ENCODE data around the gene ACP4. TPM values are rescaled to one million over a fixed set of nuclear protein-coding genes. Genes with fewer than 3 reads are reported as not detected.

ACP4 gene
- total and polyA plus RNA-seq, 2 of the 13 experiments (the other 11 are each of a cell fraction or from before 2014, with no cell fraction given): 0.08 TPM; not detected in 1

DNA sequence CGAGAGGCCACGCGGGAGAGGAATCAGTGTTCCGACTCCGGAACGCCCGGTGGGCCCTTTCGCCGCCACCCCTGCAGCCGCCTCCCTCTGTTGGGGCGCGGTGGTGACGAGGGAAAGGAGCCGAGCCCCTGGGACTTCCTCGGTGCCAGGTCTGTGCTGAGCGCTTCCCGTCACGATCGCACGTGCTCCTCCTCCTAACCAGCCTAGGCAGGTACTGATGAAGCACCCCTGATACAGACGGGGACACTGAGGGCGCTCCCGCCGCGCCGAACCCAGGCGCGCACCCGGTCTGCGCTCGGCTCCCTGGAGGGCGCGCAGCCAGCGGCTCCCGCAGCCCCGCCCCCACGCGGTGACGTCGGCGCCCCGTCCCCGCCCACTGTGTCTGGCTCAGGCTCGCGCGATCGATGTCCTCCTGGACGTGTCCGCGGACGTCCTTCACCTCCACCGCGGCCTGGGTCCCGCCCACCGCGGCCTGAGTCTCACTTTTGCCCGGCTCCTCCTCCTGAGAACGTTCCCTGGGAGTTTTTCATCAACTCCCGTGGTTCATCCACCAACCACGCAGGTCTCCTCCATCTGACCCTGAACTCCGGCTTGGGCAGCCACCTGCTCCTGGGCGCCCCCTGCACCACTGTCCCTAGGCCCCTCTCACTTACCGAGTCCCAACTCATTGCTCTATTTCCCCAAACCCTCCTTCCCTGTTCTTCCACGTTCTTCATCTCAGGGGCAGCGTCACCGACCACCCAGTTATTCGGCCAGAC lies 45.7 kb downstream of the ACP4 start (continued):
- TF ChIP-seq RARG (CRISPR knock-in tag; IDR thresholded peaks at IDR 0.05; ENCODE audit: low read depth): no peak
- TF ChIP-seq, protein P1, sequence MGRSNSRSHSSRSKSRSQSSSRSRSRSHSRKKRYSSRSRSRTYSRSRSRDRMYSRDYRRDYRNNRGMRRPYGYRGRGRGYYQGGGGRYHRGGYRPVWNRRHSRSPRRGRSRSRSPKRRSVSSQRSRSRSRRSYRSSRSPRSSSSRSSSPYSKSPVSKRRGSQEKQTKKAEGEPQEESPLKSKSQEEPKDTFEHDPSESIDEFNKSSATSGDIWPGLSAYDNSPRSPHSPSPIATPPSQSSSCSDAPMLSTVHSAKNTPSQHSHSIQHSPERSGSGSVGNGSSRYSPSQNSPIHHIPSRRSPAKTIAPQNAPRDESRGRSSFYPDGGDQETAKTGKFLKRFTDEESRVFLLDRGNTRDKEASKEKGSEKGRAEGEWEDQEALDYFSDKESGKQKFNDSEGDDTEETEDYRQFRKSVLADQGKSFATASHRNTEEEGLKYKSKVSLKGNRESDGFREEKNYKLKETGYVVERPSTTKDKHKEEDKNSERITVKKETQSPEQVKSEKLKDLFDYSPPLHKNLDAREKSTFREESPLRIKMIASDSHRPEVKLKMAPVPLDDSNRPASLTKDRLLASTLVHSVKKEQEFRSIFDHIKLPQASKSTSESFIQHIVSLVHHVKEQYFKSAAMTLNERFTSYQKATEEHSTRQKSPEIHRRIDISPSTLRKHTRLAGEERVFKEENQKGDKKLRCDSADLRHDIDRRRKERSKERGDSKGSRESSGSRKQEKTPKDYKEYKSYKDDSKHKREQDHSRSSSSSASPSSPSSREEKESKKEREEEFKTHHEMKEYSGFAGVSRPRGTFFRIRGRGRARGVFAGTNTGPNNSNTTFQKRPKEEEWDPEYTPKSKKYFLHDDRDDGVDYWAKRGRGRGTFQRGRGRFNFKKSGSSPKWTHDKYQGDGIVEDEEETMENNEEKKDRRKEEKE (IDR thresholded peaks at IDR 0.05): no peak
- TF ChIP-seq, protein P2, sequence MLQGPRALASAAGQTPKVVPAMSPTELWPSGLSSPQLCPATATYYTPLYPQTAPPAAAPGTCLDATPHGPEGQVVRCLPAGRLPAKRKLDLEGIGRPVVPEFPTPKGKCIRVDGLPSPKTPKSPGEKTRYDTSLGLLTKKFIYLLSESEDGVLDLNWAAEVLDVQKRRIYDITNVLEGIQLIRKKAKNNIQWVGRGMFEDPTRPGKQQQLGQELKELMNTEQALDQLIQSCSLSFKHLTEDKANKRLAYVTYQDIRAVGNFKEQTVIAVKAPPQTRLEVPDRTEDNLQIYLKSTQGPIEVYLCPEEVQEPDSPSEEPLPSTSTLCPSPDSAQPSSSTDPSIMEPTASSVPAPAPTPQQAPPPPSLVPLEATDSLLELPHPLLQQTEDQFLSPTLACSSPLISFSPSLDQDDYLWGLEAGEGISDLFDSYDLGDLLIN (CRISPR knock-in tag; IDR thresholded peaks at IDR 0.05; ENCODE audit: borderline replicate concordance): no peak
- TF ChIP-seq, protein P3, sequence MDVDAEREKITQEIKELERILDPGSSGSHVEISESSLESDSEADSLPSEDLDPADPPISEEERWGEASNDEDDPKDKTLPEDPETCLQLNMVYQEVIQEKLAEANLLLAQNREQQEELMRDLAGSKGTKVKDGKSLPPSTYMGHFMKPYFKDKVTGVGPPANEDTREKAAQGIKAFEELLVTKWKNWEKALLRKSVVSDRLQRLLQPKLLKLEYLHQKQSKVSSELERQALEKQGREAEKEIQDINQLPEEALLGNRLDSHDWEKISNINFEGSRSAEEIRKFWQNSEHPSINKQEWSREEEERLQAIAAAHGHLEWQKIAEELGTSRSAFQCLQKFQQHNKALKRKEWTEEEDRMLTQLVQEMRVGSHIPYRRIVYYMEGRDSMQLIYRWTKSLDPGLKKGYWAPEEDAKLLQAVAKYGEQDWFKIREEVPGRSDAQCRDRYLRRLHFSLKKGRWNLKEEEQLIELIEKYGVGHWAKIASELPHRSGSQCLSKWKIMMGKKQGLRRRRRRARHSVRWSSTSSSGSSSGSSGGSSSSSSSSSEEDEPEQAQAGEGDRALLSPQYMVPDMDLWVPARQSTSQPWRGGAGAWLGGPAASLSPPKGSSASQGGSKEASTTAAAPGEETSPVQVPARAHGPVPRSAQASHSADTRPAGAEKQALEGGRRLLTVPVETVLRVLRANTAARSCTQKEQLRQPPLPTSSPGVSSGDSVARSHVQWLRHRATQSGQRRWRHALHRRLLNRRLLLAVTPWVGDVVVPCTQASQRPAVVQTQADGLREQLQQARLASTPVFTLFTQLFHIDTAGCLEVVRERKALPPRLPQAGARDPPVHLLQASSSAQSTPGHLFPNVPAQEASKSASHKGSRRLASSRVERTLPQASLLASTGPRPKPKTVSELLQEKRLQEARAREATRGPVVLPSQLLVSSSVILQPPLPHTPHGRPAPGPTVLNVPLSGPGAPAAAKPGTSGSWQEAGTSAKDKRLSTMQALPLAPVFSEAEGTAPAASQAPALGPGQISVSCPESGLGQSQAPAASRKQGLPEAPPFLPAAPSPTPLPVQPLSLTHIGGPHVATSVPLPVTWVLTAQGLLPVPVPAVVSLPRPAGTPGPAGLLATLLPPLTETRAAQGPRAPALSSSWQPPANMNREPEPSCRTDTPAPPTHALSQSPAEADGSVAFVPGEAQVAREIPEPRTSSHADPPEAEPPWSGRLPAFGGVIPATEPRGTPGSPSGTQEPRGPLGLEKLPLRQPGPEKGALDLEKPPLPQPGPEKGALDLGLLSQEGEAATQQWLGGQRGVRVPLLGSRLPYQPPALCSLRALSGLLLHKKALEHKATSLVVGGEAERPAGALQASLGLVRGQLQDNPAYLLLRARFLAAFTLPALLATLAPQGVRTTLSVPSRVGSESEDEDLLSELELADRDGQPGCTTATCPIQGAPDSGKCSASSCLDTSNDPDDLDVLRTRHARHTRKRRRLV (CRISPR knock-in tag; IDR thresholded peaks at IDR 0.05): no peak
- TF ChIP-seq ZBTB20 (CRISPR knock-in tag; IDR thresholded peaks at IDR 0.05; ENCODE audit: borderline replicate concordance, low read depth): no peak
- no peak for TF ChIP-seq MTA3 (CRISPR knock-in tag; IDR thresholded peaks at IDR 0.05)
- TF ChIP-seq, protein P4, sequence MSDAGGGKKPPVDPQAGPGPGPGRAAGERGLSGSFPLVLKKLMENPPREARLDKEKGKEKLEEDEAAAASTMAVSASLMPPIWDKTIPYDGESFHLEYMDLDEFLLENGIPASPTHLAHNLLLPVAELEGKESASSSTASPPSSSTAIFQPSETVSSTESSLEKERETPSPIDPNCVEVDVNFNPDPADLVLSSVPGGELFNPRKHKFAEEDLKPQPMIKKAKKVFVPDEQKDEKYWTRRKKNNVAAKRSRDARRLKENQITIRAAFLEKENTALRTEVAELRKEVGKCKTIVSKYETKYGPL (CRISPR knock-in tag; IDR thresholded peaks at IDR 0.05): no peak
- no peak for TF ChIP-seq TRIM24 (CRISPR knock-in tag; IDR thresholded peaks at IDR 0.05)
- no peak for TF ChIP-seq ZNF878 (CRISPR knock-in tag; IDR thresholded peaks at IDR 0.05)
- no peak for TF ChIP-seq ZNF282 (IDR thresholded peaks at IDR 0.05; ENCODE audit: partially characterized antibody)
- TF ChIP-seq, protein P5, sequence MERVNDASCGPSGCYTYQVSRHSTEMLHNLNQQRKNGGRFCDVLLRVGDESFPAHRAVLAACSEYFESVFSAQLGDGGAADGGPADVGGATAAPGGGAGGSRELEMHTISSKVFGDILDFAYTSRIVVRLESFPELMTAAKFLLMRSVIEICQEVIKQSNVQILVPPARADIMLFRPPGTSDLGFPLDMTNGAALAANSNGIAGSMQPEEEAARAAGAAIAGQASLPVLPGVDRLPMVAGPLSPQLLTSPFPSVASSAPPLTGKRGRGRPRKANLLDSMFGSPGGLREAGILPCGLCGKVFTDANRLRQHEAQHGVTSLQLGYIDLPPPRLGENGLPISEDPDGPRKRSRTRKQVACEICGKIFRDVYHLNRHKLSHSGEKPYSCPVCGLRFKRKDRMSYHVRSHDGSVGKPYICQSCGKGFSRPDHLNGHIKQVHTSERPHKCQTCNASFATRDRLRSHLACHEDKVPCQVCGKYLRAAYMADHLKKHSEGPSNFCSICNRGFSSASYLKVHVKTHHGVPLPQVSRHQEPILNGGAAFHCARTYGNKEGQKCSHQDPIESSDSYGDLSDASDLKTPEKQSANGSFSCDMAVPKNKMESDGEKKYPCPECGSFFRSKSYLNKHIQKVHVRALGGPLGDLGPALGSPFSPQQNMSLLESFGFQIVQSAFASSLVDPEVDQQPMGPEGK (CRISPR knock-in tag; IDR thresholded peaks at IDR 0.05): no peak; the same call in 1 of the 2 replicates
- TF ChIP-seq GABPB1 (CRISPR knock-in tag; IDR thresholded peaks at IDR 0.05): peak; percentile 60
- TF ChIP-seq, protein P6, sequence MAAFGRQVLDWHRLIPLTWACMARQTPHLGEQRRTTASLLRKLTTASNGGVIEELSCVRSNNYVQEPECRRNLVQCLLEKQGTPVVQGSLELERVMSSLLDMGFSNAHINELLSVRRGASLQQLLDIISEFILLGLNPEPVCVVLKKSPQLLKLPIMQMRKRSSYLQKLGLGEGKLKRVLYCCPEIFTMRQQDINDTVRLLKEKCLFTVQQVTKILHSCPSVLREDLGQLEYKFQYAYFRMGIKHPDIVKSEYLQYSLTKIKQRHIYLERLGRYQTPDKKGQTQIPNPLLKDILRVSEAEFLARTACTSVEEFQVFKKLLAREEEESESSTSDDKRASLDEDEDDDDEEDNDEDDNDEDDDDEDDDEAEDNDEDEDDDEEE (CRISPR knock-in tag; IDR thresholded peaks at IDR 0.05): no peak

All from HepG2 (cell line).